Transverse colon (tissue), 4 donors: ENCODE data around the gene UTP14A. TPM values are rescaled to one million over a fixed set of nuclear protein-coding genes. Genes with fewer than 3 reads are reported as not detected.

Source experiments
- DNase-seq: peaks from one replicate; pipeline ENCODE4 v3.0.0-alpha.2; 2019
- H3K27ac ChIP-seq, 4 donors: fragments of 200-600 bp; sonication (generic); 2 replicates each; pipeline ENCODE4 v1.5.1; 2016 to 2018; ENCODE audit warnings: inconsistent platforms in 4 of 4
- H3K27me3 ChIP-seq: fragments of 200-600 bp; sonication (generic); 2 replicates; pipeline ENCODE4 v1.5.1; 2017; ENCODE audit warnings: inconsistent platforms
- H3K36me3 ChIP-seq, 4 donors: fragments of 200-600 bp; sonication (generic); 2 replicates each; pipeline ENCODE4 v1.5.1; 2017 to 2019; ENCODE audit warnings: inconsistent platforms in 4 of 4
- H3K4me1 ChIP-seq, 4 donors: fragments of 200-600 bp; sonication (generic); 2 replicates each; pipeline ENCODE4 v1.5.1; 2017 to 2020; ENCODE audit warnings: inconsistent platforms in 4 of 4
- H3K4me3 ChIP-seq, 4 donors: fragments of 200-600 bp; sonication (generic); 1 replicate in 1 of 4; 2 replicates in 3 of 4; pipeline versions ENCODE4 v1.5.1 to v1.6.1; 2017 to 2019; ENCODE audit warnings: inconsistent platforms in 4 of 4
- H3K9me3 ChIP-seq, 2 donors: fragments of 200-600 bp; sonication (generic); 2 replicates each; pipeline ENCODE4 v1.5.1; 2017 to 2019; ENCODE audit warnings: inconsistent platforms in 2 of 2
- CTCF ChIP-seq, 5 experiments: fragments of 200-600 bp in 3 of 5; fragments of 450-650 bp in 2 of 5; sonication (generic) in 3 of 5; IDR thresholded peaks; 1 replicate in 2 of 5; 2 replicates in 3 of 5; pipeline ENCODE4 v1.5.1; 2016 to 2017; ENCODE audit warnings: antibody characterized with exemption in 5 of 5, inconsistent platforms in 3 of 5, mild to moderate bottlenecking in 2 of 5, moderate library complexity in 1 of 5
- EP300 ChIP-seq: sonication (generic); formaldehyde crosslinking; IDR thresholded peaks from one replicate; pipeline ENCODE4 v1.6.1; 2017; ENCODE audit warnings: antibody characterized with exemption, low read depth
- POLR2A ChIP-seq: fragments of 450-650 bp; IDR thresholded peaks from one replicate; pipeline ENCODE4 v1.6.1; 2016; ENCODE audit warnings: antibody characterized with exemption, mild to moderate bottlenecking, moderate library complexity
- POLR2AphosphoS5 ChIP-seq, 3 donors: sonication (generic); formaldehyde crosslinking; IDR thresholded peaks; one replicate each; pipeline ENCODE4 v1.6.1; 2016; ENCODE audit warnings: antibody characterized with exemption in 3 of 3
- WGBS, 2 donors: methylation state at CpG; one replicate each; pipeline ENCODE4 v1.1.5; 2018; ENCODE audit warnings: low coverage in 1 of 2; 5-methylcytosine and 5-hydroxymethylcytosine counted together
- in situ Hi-C, 4 donors: fragments of 200-750 bp; cut with MboI; loops; one replicate each; pipeline versions ENCODE4 v1.15.0 to v1.15.1; 2017; ENCODE audit warnings: low sequenced_read_pairs in 3 of 4, low pct_ligation_motif_present in 1 of 4, low pct_unique_long_range_greater_than_20kb in 1 of 4
- intact Hi-C: fragments of 100-400 bp; cut with DNase I; formaldehyde crosslinking; loops from one replicate; pipeline ENCODE4 v1.15.1; 2023; ENCODE audit warnings: low total_unique reads
- total RNA-seq, 4 donors: library from RNA; depleted of rRNA; stranded (reverse); fragments of >200 nt; gene quantifications; one replicate each; pipeline ENCODE4 v1.1.0, GENCODE V29; 2016

UTP14A gene
- total RNA-seq, 4 donors from 2014 or later: 7.2 to 14.7 (median 11.4) TPM

GRCh38 chrX:129876771-129877305, 29.1 kb upstream of the UTP14A start:
- intact Hi-C loops (no loop called here), in situ Hi-C loops (no loop called here)
- Histone ChIP-seq H3K27ac (no peak overlapping the region), H3K4me3 (no peak overlapping the region), H3K27me3 (no peaks in the 10 kb centered on the region), H3K36me3 (no peaks in the 10 kb centered on the region), H3K9me3 (no peaks in the 10 kb centered on the region), H3K4me1 (no peaks in the 10 kb centered on the region)
- WGBS, 2 donors: 44% methylated on average over 4 of the region's 4 CpGs; no CpG with 5 or more reads in 1 of the 2 donors
- no peak for TF ChIP-seq POLR2A
- no peak for TF ChIP-seq EP300
- TF ChIP-seq POLR2AphosphoS5 (IDR thresholded peaks at IDR 0.05): no peak
- TF ChIP-seq CTCF (IDR thresholded peaks at IDR 0.05): no peak
- DNase-seq: no peak

DNA sequence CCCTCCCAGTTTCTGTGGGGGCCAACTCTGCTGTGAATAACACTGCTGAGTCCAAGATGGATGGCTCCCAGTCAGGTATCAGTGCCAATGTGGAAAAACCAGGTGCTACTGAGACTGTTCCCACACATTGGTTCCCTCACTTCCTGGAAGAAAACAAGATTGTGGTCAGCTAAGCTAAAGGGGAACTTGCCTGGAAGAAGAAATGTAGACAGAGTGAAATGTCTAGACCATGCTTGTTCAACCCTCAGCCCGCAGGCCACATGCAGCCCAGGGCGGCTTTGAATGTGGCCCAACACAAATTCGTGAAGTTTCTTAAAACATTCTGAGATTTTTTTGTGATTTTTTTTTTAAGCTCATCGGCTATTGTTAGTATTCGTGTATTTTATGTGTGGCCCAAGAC, 28.6 kb upstream of the UTP14A start:
- in situ Hi-C loops: no loop called here
- Histone ChIP-seq H3K4me3 (no peak overlapping the region), H3K36me3 (no peaks in the 10 kb centered on the region), H3K27me3 (no peaks in the 10 kb centered on the region), H3K27ac (no peak overlapping the region), H3K9me3 (no peaks in the 10 kb centered on the region), H3K4me1 (no peaks in the 10 kb centered on the region)
- TF ChIP-seq POLR2AphosphoS5 (IDR thresholded peaks at IDR 0.05): no peak
- no peak for TF ChIP-seq POLR2A
- TF ChIP-seq EP300: no peak
- no peak for TF ChIP-seq CTCF (IDR thresholded peaks at IDR 0.05)
- intact Hi-C loops: no loop called here
- 90 to 93% methylated on average over 3 to 5 of the region's 5 CpGs for WGBS, 2 donors
- DNase-seq: no peak

- Histone ChIP-seq H3K27ac (no peak overlapping the region), H3K27me3 (no peaks in the 10 kb centered on the region), H3K36me3 (no peaks in the 10 kb centered on the region), H3K4me1 (no peaks in the 10 kb centered on the region), H3K4me3 (no peak overlapping the region), H3K9me3 (no peaks in the 10 kb centered on the region)
- no peak for DNase-seq
- intact Hi-C loops: no loop called here
- TF ChIP-seq POLR2A: no peak
- TF ChIP-seq CTCF (IDR thresholded peaks at IDR 0.05): no peak
- no peak for TF ChIP-seq EP300
- TF ChIP-seq POLR2AphosphoS5 (IDR thresholded peaks at IDR 0.05): no peak
- in situ Hi-C loops: loop anchor here in 2 of 4 donors (25.0 kb wide), 2 partner anchors 287 to 288 kb away; no protein-coding TSS in a partner anchor
- WGBS, 2 donors: 82% methylated on average over 6 of the region's 6 CpGs; no CpG with 5 or more reads in 1 of the 2 donors
Measured at GRCh38 chrX:129900054-129900453, 5.9 kb upstream of the UTP14A start.

GRCh38 chrX:129908636-129909035, 2.7 kb downstream of the UTP14A start:
- intact Hi-C loops (no loop called here), in situ Hi-C loops (loop anchor here in 2 of 4 donors (25.0 kb wide), 2 partner anchors 279 to 296 kb away; no protein-coding TSS in a partner anchor)
- 84 to 100% methylated on average over 1 to 2 of the region's 2 CpGs for WGBS, 2 donors
- no peaks in the 10 kb centered on the region for H3K27me3 ChIP-seq
- no peak for DNase-seq
- H3K4me1 ChIP-seq: peaks cover 0 to 8% (median 3%) of the 10 kb centered on the region in 4 donors
- no peak overlapping the region for H3K27ac ChIP-seq
- H3K9me3 ChIP-seq: no peaks in the 10 kb centered on the region
- H3K36me3 ChIP-seq: no peaks in the 10 kb centered on the region
- TF ChIP-seq POLR2AphosphoS5 (IDR thresholded peaks at IDR 0.05): no peak
- H3K4me3 ChIP-seq: no peak overlapping the region
